Measurements from ENCODE around the gene FIBP. TPM values are rescaled to one million over a fixed set of nuclear protein-coding genes. Genes with fewer than 3 reads are reported as not detected.

FIBP gene
- total RNA-seq, 1 donor from 2014 or later = 42.2 TPM

DNA sequence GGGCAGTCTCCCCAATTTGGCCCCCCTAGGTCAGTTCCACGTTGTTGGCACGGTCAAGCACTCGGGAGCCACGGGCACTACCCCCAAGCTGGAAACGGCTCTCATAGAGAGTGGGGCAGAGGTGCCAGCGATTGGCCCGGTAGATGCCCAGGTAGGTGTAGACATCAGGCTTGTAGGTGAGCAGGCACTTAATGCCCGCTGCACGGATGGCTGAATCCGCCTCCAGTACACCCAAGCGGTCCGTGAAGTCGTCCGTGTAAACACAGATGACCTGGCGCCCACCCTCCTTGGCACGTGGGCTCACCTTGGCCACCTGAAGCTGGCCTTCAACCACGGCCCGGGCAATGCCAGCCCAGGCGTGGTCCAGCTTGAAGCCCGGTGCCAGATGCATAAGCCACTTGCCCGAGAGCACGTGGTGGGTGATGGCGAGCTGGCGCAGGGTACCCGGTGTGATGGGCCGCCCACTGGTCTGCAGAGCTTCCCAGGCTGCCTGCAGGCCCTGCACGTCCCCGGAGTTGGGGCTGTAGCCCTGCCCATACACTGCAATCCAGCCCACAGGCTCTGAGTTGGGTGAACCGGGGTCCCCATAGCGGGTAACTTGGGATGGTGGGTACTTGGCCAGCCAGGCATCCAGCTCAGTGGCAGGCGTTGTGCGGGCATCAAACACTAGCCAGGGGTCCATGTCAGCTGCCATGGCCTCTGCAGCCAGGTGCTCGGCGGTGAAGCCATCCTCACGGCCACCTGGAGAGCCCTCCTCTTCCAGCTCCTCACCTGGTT is 29.4 kb upstream of the FIBP start:
- no peak for DNase-seq
- TF ChIP-seq, protein P1, sequence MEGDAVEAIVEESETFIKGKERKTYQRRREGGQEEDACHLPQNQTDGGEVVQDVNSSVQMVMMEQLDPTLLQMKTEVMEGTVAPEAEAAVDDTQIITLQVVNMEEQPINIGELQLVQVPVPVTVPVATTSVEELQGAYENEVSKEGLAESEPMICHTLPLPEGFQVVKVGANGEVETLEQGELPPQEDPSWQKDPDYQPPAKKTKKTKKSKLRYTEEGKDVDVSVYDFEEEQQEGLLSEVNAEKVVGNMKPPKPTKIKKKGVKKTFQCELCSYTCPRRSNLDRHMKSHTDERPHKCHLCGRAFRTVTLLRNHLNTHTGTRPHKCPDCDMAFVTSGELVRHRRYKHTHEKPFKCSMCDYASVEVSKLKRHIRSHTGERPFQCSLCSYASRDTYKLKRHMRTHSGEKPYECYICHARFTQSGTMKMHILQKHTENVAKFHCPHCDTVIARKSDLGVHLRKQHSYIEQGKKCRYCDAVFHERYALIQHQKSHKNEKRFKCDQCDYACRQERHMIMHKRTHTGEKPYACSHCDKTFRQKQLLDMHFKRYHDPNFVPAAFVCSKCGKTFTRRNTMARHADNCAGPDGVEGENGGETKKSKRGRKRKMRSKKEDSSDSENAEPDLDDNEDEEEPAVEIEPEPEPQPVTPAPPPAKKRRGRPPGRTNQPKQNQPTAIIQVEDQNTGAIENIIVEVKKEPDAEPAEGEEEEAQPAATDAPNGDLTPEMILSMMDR (IDR thresholded peaks at IDR 0.05; ENCODE audit: borderline replicate concordance) = no peak
- peaks cover 63% of the 10 kb centered on the region for H3K4me1 ChIP-seq
- peak overlapping the region; percentile 100 for H3K4me3 ChIP-seq
- peaks cover 23% of the 10 kb centered on the region for H3K36me3 ChIP-seq
- intact Hi-C loops (cut with micrococcal nuclease) = no loop called here
- H3K9me3 ChIP-seq (replicated peaks) = no peaks in the 10 kb centered on the region
- H3K27ac ChIP-seq (replicated peaks) = peak overlapping the region; percentile 99
- H3K27me3 ChIP-seq (ENCODE audit: low read depth) = no peaks in the 10 kb centered on the region

DNA sequence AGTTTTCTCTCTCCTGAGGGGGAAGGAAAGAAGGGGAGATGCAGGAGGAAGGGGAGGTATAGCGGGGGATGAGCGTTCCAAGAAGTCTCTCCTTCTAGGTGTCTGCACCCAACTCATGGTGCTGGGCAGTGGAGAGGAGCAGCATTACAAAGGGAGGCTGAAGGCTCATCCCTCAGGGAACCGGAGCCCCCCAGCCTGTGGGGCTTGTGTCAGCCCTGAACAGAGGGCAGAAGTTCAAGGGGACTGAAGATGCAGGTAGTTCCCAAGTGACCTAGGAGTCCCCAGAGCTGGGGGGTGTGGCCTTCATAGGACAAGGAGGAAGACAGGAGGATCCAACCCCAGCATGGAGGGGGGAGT is 28.8 kb upstream of the FIBP start:
- peaks cover 67% of the 10 kb centered on the region for H3K4me1 ChIP-seq
- peak overlapping the region; percentile 100 for H3K4me3 ChIP-seq
- no peaks in the 10 kb centered on the region for H3K9me3 ChIP-seq (replicated peaks)
- no peaks in the 10 kb centered on the region for H3K27me3 ChIP-seq (ENCODE audit: low read depth)
- peak overlapping the region; percentile 99 for H3K27ac ChIP-seq (replicated peaks)
- no peak for DNase-seq
- H3K36me3 ChIP-seq = peaks cover 18% of the 10 kb centered on the region
- TF ChIP-seq, protein P1 (IDR thresholded peaks at IDR 0.05; ENCODE audit: borderline replicate concordance) = no peak
- intact Hi-C loops (cut with micrococcal nuclease) = no loop called here

DNA sequence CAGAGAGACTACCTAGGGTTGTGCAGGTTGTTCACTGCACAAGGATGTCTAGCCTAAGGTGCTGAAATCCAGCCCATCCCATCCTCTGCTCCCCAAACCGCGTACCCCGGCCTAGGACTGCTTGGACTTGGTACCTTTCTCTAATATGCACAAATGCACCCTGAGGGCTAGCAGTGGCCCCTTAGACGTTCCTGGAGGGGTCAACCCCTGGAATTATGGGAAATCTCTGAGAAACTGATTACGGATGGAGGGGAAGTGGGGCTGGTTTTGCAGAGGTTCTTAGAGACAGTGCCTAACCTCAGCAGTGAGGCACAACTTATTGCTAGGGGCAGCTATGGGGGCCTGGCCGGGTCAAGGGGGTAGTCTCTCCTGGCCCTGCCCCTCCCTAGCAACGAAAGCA is 28.1 kb upstream of the FIBP start:
- peaks cover 14% of the 10 kb centered on the region for H3K36me3 ChIP-seq
- no peaks in the 10 kb centered on the region for H3K27me3 ChIP-seq (ENCODE audit: low read depth)
- H3K9me3 ChIP-seq (replicated peaks) = no peaks in the 10 kb centered on the region
- H3K4me3 ChIP-seq = peak overlapping the region; percentile 34
- H3K4me1 ChIP-seq = peaks cover 74% of the 10 kb centered on the region
- no peak for DNase-seq
- TF ChIP-seq, protein P1 (IDR thresholded peaks at IDR 0.05; ENCODE audit: borderline replicate concordance) = no peak
- intact Hi-C loops (cut with micrococcal nuclease) = no loop called here
- H3K27ac ChIP-seq (replicated peaks) = peak overlapping the region; percentile 99

DNA sequence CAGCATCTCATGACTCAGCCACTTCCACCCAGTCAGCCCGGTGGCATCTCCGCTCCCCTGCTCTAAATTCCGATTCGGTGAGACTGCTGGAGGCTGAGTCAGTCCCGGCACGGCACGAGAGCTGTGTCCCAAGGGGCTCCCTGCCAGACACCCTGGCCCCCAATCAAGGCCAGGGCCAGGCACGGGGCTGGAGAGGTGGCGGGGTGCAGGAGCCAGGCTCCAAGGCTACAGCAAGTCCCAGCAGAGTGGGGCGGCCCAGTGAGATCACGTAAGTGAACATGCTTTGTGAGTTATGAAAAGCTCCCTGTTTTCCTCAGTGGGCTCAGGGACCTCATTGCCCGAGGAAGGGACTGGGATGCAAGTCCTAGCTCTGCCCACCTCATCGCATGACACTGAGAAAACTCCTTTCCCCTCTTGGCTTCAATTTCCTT is 27.6 kb upstream of the FIBP start:
- H3K36me3 ChIP-seq = peaks cover 12% of the 10 kb centered on the region
- no peaks in the 10 kb centered on the region for H3K9me3 ChIP-seq (replicated peaks)
- peak overlapping the region; percentile 34 for H3K4me3 ChIP-seq
- TF ChIP-seq, protein P1 (IDR thresholded peaks at IDR 0.05; ENCODE audit: borderline replicate concordance) = no peak
- peaks cover 73% of the 10 kb centered on the region for H3K4me1 ChIP-seq
- H3K27ac ChIP-seq (replicated peaks) = peak overlapping the region; percentile 99
- H3K27me3 ChIP-seq (ENCODE audit: low read depth) = no peaks in the 10 kb centered on the region
- DNase-seq = peak; percentile 71
- intact Hi-C loops (cut with micrococcal nuclease) = no loop called here

DNA sequence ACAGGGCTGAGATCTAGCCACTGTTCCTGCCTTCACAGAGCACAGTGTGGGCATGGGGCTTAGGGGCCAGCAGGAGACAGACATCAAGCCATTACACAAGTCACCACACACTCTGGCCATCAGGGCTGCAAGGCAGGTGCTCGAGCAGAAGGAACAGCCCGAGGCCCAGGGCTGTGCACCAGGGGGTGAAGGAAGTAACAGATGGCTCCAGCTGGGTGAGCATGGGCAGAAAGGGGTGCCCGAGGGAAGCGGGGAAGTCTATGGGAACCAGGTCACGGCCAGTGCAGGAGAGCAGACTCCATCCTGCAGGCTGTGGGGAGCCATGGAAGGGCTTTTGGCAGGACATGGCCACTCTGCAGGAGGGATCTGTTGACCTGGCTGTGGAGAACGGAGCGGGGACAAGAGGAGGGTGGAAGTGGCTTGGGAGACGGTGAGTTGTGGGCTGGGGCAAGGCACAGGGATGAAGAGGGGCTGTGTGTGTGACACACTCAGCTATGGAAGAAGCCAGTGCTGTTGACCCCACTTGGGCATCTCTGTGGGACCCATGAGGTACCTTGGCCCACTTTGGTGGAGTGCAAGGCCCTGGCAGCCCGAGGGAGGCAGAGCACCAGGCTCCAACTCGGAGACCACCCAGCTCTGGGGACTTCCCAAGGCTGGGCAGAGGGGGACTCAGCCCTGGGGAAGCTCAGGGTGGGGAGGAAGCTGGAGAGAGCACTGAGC is 27.0 kb upstream of the FIBP start:
- DNase-seq = no peak
- no peaks in the 10 kb centered on the region for H3K9me3 ChIP-seq (replicated peaks)
- intact Hi-C loops (cut with micrococcal nuclease) = no loop called here
- peak overlapping the region; percentile 34 for H3K4me3 ChIP-seq
- no peaks in the 10 kb centered on the region for H3K27me3 ChIP-seq (ENCODE audit: low read depth)
- H3K4me1 ChIP-seq = peaks cover 67% of the 10 kb centered on the region
- H3K27ac ChIP-seq (replicated peaks) = peak overlapping the region; percentile 99
- peaks cover 9% of the 10 kb centered on the region for H3K36me3 ChIP-seq
- TF ChIP-seq, protein P1 (IDR thresholded peaks at IDR 0.05; ENCODE audit: borderline replicate concordance) = no peak

Data from left ventricle myocardium inferior (tissue), 1 donor.